ENCODE results near the gene GRK2.

GRK2 gene

DNA sequence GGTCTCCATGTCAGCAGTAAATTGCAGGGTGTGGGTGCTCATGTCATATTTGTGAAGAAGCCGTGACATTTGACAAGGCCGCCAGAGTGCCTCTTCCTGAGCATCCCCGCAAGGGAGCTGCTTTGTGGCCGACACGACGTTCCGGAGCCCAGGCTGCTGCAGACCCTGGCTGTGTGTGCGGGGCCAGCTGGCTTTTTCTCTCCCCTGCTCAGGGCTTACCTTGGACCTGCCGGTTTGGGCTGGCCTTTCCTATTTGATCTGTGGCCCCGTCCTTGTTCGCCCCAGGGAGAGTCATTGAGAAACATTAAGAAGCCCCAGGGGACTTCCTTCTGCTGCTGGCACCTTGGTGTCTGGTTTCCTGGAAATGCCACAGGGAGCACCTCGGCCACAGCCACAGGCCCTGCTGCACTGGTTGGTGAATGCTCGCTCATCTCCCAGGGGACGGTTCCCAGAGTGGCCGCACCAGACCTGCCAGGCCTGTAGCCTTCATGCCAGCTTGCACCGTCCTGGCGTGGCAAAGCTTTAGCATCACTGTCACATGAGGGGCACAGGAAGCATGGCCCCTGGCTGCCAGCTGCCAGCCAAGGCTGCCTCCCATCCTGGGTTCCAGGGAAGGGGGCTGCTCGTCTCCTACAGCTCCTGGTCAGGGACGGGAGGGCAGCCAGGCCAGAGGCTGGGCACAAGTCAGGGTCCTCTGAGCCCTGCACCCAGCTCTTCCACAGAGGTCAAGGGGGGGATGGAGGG, 5.4 kb downstream of the GRK2 start:
- no peak overlapping the region for H3K4me3 ChIP-seq (ENCODE audit: low read depth, low read length)
- TF ChIP-seq, protein P1, sequence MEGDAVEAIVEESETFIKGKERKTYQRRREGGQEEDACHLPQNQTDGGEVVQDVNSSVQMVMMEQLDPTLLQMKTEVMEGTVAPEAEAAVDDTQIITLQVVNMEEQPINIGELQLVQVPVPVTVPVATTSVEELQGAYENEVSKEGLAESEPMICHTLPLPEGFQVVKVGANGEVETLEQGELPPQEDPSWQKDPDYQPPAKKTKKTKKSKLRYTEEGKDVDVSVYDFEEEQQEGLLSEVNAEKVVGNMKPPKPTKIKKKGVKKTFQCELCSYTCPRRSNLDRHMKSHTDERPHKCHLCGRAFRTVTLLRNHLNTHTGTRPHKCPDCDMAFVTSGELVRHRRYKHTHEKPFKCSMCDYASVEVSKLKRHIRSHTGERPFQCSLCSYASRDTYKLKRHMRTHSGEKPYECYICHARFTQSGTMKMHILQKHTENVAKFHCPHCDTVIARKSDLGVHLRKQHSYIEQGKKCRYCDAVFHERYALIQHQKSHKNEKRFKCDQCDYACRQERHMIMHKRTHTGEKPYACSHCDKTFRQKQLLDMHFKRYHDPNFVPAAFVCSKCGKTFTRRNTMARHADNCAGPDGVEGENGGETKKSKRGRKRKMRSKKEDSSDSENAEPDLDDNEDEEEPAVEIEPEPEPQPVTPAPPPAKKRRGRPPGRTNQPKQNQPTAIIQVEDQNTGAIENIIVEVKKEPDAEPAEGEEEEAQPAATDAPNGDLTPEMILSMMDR (IDR thresholded peaks at IDR 0.05; ENCODE audit: low read depth, low read length) = no peak

DNA sequence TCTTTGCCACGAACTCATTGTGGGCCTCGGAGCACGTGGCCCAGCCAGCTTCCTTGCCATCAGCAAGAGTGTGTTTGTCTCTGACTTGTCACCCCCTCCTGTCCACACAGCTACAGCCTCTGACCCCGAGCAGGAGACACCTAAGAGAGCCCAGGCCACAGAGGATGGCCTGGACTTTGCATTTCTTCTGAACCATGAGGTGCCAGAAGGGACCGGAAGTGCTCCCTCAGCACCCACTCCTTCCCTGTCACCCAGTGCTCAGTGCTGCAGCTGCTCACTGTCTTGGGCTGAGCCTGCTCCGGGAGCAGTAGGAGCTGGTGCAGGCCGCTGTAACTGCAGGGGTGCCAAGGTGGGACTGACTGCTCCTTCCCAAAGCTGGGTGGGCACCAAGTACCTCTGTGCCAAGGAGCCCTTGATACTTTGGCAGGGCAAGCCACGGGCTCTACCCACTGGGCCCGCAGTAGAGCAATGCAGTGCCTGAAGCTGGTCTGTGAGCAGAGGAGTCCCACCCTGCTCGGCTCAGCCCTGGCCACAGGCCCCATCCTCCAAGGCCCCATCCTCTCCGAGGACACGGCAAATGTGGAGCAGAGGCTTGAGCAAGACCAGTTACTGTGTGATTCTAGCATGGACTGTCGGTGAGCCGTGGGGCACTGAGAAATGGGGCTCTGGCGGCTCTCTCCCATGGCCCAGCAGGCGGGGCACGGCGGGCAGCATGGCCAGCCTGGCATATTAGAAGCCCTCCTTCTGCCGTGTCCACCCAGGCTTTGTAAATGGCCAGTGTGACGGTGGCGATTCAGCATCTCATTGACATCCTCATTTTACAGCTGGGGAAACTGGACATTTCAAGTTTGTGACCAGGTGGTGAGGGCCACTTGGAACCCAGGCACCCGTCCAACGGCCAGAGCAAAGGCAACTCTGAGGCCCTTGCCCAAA, 6.3 kb downstream of the GRK2 start:
- no peak overlapping the region for H3K4me3 ChIP-seq (ENCODE audit: low read depth, low read length)
- TF ChIP-seq, protein P1 (IDR thresholded peaks at IDR 0.05; ENCODE audit: low read depth, low read length) = no peak

DNA sequence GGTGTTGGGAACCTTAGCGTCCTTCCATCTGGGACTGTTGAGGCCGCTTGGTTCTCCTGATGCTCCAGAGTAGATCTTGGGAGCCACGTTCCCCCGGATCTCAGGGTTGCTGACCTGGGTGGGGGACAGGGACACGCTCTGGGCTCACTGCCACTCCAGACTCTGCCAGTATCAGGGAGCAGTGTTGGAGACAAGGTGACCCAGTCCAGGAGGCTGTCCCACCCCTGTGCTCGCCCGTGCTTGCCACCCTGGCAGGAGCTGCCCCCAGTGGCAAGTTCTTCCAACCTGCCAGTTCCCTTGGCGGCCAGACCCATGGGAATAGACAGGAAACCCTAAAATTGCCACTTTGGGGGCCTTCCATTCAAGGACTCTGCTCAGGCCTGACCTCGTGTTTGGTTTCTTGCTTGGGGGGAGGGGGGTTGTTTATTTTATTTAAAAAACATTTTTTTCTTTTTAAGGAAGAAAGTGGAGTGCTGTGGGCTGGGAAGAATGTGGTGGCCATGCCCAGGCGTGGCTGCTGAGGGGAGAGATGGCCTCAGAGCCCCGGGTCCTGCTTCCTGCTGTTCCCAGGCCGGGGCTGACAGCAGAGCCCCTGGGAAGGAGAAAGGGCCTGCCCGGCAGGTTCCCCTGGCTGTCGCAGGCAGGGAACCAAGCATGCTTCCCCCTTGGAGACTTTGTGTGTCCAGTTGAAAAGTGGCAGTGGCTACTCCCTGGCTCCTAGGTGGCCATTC, 7.2 kb downstream of the GRK2 start:
- H3K4me3 ChIP-seq (ENCODE audit: low read depth, low read length) = no peak overlapping the region
- TF ChIP-seq, protein P1 (IDR thresholded peaks at IDR 0.05; ENCODE audit: low read depth, low read length) = no peak

DNA sequence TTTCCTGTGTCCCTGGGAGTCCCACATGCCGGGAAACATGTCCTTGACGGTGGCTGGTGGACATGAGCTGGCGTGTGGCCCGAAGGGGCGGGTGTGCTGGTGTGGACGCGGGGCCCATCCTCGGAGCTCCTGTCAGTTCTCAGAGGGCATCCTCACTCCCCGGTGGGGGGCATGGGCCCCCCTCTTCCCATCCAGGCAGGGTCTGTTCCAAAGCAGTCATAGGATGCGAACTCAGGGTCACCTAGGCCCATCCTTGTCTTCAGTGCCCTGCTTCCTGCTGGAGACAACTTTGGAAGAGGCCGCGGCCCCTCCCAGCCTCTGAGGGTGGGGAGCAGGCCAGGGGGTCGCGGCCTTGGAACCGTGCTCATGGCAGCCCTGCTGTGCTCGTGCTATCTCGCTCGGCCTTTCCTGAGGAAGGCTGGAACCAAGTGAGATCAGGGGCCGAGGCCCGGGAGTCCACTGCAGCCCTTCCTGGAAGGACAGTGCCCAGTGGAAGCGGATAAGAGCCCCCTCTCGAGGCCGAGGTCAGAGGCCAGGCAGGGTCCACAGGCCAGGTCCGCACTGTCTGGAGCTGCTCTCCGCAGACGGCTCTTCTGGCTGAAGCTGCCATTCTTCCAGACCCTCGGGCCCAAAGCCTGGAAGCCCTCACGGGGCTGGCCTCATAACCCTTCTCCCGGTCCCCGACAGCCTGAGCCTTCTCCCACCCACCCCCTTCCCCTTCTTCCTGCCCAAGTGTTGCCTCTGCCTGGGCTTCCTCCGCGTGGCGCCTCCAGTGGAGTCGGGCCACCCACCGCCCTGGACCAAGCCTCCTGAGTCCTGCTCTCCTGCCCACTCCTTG, 8.7 kb downstream of the GRK2 start:
- TF ChIP-seq, protein P1 (IDR thresholded peaks at IDR 0.05; ENCODE audit: low read depth, low read length) = no peak
- H3K4me3 ChIP-seq (ENCODE audit: low read depth, low read length) = no peak overlapping the region

DNA sequence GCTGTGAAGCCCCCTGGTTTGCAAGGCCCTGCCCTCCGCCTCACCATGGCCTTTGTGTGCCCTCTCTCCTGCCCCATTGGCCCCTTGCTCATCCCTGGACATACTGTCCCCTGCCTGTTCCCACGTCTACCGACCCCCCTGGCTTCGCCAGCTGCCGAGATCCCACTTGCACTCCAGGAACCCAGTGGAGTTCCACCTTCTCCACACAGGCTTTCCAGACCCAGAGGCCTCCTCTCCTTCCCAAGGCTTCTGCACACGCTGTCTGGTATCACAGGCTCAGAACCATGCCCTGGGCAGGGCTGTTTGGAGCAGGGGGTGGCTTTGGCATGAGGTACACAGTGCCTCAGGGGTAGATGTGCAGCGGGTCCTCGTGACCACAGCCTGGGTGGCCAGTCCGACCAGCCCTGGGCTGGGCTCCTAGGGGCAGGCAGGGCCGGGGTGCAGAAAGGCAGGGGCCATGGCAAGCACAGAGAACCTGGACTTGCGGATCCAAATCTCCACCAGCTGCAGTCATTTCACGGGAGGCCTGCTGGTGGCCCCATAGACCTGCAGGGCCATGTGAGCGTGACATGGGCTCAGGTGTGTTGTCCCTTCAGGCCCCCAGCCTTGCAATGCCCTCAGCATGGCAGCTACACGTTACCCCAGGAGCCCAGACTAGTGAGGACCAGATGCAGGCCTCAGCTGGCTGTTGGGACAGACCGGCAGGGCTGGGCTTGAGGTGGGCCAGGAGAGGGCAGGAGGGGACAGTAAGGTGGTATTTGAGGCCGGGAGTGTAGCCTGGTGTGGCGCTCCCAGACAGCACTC, 9.5 kb downstream of the GRK2 start:
- H3K4me3 ChIP-seq (ENCODE audit: low read depth, low read length) = no peak overlapping the region
- TF ChIP-seq, protein P1 (IDR thresholded peaks at IDR 0.05; ENCODE audit: low read depth, low read length) = no peak

DNA sequence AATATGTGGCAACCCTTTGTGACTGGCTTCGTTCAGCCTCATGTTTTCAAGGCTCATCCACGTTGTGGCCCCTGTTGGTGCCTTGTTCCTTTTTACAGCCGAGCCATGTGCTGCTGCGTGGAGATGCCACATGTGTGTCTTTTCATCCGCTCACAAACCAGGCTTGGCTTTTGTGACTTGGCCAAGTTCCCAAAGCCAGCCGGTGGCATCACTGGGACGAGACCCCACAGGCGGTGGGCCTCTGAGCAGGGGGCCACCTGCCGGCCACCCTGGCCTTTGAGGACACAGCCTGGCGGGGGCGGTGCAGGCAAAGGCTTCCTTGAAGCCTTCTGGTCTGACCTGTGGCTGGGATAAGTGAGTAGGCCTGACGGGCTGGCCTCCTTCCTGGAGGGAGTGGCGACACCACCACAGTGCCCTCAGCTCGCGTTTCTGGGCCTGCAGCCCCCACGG, 10.5 kb downstream of the GRK2 start:
- H3K4me3 ChIP-seq (ENCODE audit: low read depth, low read length) = peak overlapping the region; percentile 47
- TF ChIP-seq, protein P1 (IDR thresholded peaks at IDR 0.05; ENCODE audit: low read depth, low read length) = no peak
